Measurements from ENCODE around the gene LUC7L2. TPM values are rescaled to one million over a fixed set of nuclear protein-coding genes. Genes with fewer than 3 reads are reported as not detected.

The LUC7L2 gene
- polyA plus RNA-seq, 1 donor (not counting 4 experiments of a cell fraction or from before 2014, with no cell fraction given) = 52.7 TPM

GRCh38 chr7:139367438-139368155, 7.9 kb downstream of the LUC7L2 start:
- TF ChIP-seq CTCF (optimal IDR thresholded peaks at IDR 0.05 in 1 of 3, IDR thresholded peaks at IDR 0.05 in 1 of 3, conservative IDR thresholded peaks at IDR 0.05 in 1 of 3; ENCODE audit: extremely low read depth in 1 of 3, insufficient read depth in 2 of 3, low read length in 3 of 3) (no peak), EZH2 (IDR thresholded peaks at IDR 0.05; ENCODE audit: low read length) (no peak)
- peaks cover 23% of the 10 kb centered on the region for H3K4me1 ChIP-seq (ENCODE audit: control insufficient read depth, extremely low read depth, insufficient read depth, low read length)
- peaks cover 20% of the 10 kb centered on the region for H4K20me1 ChIP-seq (ENCODE audit: control insufficient read depth, extremely low read depth, insufficient read depth, low read length)
- no peak overlapping the region for H3K27ac ChIP-seq (ENCODE audit: control insufficient read depth, insufficient read depth, low read length)
- dilution Hi-C loops (cut with MboI; ENCODE audit: extremely low pct_ligation_motif_present, low sequenced_read_pairs) = no loop called here
- H3K9me3 ChIP-seq (ENCODE audit: control insufficient read depth, low read depth, low read length) = no peaks in the 10 kb centered on the region
- DNase-seq (ENCODE audit: low read depth, low spot score) (no peak), FAIRE-seq (no peak)
- peaks cover 2 to 7% of the 10 kb centered on the region in 2 experiments for H3K36me3 ChIP-seq (ENCODE audit: control insufficient read depth in 2 of 2, extremely low read depth in 1 of 2, insufficient read depth in 2 of 2, low read length in 2 of 2)
- H3K4me3 ChIP-seq (ENCODE audit: control insufficient read depth in 2 of 3, extremely low read depth in 1 of 3, insufficient read depth in 2 of 3, low read depth in 1 of 3, low read length in 3 of 3) = no peak overlapping the region
- H3K9ac ChIP-seq (ENCODE audit: control insufficient read depth, extremely low read depth, insufficient read depth, low read length) = no peak overlapping the region
- H3K9me1 ChIP-seq (ENCODE audit: control insufficient read depth, extremely low read depth, insufficient read depth, low read length) = no peaks in the 10 kb centered on the region
- no peak overlapping the region for H2AFZ ChIP-seq (ENCODE audit: control insufficient read depth, low read length)
- H3K79me2 ChIP-seq (ENCODE audit: control insufficient read depth, insufficient read depth, low read length) = peaks cover 98% of the 10 kb centered on the region
- no peak overlapping the region for H3K4me2 ChIP-seq (ENCODE audit: control insufficient read depth, extremely low read depth, insufficient read depth, low read depth, low read length)
- no peaks in the 10 kb centered on the region for H3K27me3 ChIP-seq (ENCODE audit: control insufficient read depth, extremely low read depth, insufficient read depth, low read length)

GRCh38 chr7:139370301-139370942, 10.7 kb downstream of the LUC7L2 start:
- FAIRE-seq = no peak
- Histone ChIP-seq H3K4me1 (ENCODE audit: control insufficient read depth, extremely low read depth, insufficient read depth, low read length) (peaks cover 18% of the 10 kb centered on the region), H2AFZ (ENCODE audit: control insufficient read depth, low read length) (no peak overlapping the region)

More at GRCh38 chr7:139370301-139370942, 10.7 kb downstream of the LUC7L2 start:
- no peak overlapping the region for H3K4me2 ChIP-seq (ENCODE audit: control insufficient read depth, extremely low read depth, insufficient read depth, low read depth, low read length)
- dilution Hi-C loops (cut with MboI; ENCODE audit: extremely low pct_ligation_motif_present, low sequenced_read_pairs) = no loop called here
- DNase-seq (ENCODE audit: low read depth, low spot score) = no peak
- H3K79me2 ChIP-seq (ENCODE audit: control insufficient read depth, insufficient read depth, low read length) = peaks cover 96% of the 10 kb centered on the region
- H3K27me3 ChIP-seq (ENCODE audit: control insufficient read depth, extremely low read depth, insufficient read depth, low read length) = no peaks in the 10 kb centered on the region
- H4K20me1 ChIP-seq (ENCODE audit: control insufficient read depth, extremely low read depth, insufficient read depth, low read length) = peaks cover 17% of the 10 kb centered on the region
- H3K9ac ChIP-seq (ENCODE audit: control insufficient read depth, extremely low read depth, insufficient read depth, low read length) = no peak overlapping the region
- no peak for TF ChIP-seq CTCF (optimal IDR thresholded peaks at IDR 0.05 in 1 of 3, IDR thresholded peaks at IDR 0.05 in 1 of 3, conservative IDR thresholded peaks at IDR 0.05 in 1 of 3; ENCODE audit: extremely low read depth in 1 of 3, insufficient read depth in 2 of 3, low read length in 3 of 3)
- no peak for TF ChIP-seq EZH2 (IDR thresholded peaks at IDR 0.05; ENCODE audit: low read length)
- no peaks in the 10 kb centered on the region for H3K9me1 ChIP-seq (ENCODE audit: control insufficient read depth, extremely low read depth, insufficient read depth, low read length)
- no peaks in the 10 kb centered on the region for H3K9me3 ChIP-seq (ENCODE audit: control insufficient read depth, low read depth, low read length)
- H3K4me3 ChIP-seq (ENCODE audit: control insufficient read depth in 2 of 3, extremely low read depth in 1 of 3, insufficient read depth in 2 of 3, low read depth in 1 of 3, low read length in 3 of 3) = no peak overlapping the region
- peaks cover 2% of the 10 kb centered on the region in 2 experiments for H3K36me3 ChIP-seq (ENCODE audit: control insufficient read depth in 2 of 2, extremely low read depth in 1 of 2, insufficient read depth in 2 of 2, low read length in 2 of 2)
- H3K27ac ChIP-seq (ENCODE audit: control insufficient read depth, insufficient read depth, low read length) = no peak overlapping the region
